ENCODE measurements around the gene SHISAL2B.

GRCh38 chr5:64722588-64722987 is 32.3 kb downstream of the SHISAL2B start:
- no peak for TF ChIP-seq GATA2 (IDR thresholded peaks at IDR 0.05; ENCODE audit: low read depth, low read length)
- no peak for TF ChIP-seq GATA3 (IDR thresholded peaks at IDR 0.05; ENCODE audit: low read depth, low read length)
